SK-N-SH treated with all-trans-retinoic acid at 6 μM for 48 hours (cell line): ENCODE data around the gene SCMH1.

Source experiments
- ATAC-seq: fragments of 200-7000 bp; cut with Tn5 transposase; 3 replicates; pipeline ENCODE4 v1.9.1; 2020; ENCODE audit warnings: mild to moderate bottlenecking, moderate library complexity
- ARNTL ChIP-seq: fragments of 450-650 bp; formaldehyde crosslinking; IDR thresholded peaks from 2 replicates; pipeline ENCODE4 v1.5.0; 2020; ENCODE audit warnings: low read depth, mild to moderate bottlenecking, moderate library complexity, borderline replicate concordance
- BACH2 ChIP-seq: fragments of 250-450 bp; sonication (Bioruptor Pico); IDR thresholded peaks from 2 replicates; pipeline ENCODE4 v1.9.0; 2021; ENCODE audit warnings: mild to moderate bottlenecking, borderline replicate concordance
- CSDC2 ChIP-seq: fragments of 250-450 bp; sonication (Bioruptor Pico); IDR thresholded peaks from 2 replicates; pipeline ENCODE4 v1.5.0; 2020; ENCODE audit warnings: mild to moderate bottlenecking, moderate library complexity
- ESRRG ChIP-seq: fragments of 250-450 bp; sonication (Bioruptor Pico); IDR thresholded peaks from 2 replicates; pipeline ENCODE4 v1.6.1; 2021; ENCODE audit warnings: mild to moderate bottlenecking
- GLIS3 ChIP-seq: fragments of 250-450 bp; sonication (Bioruptor Pico); IDR thresholded peaks from 2 replicates; pipeline ENCODE4 v1.5.0; 2020; ENCODE audit warnings: mild to moderate bottlenecking, moderate library complexity
- ISL1 ChIP-seq: fragments of 250-450 bp; sonication (Bioruptor Pico); IDR thresholded peaks from 2 replicates; pipeline ENCODE4 v2.1.2; 2022; ENCODE audit warnings: mild to moderate bottlenecking, moderate library complexity
- OSR1 ChIP-seq: fragments of 250-450 bp; sonication (Bioruptor Pico); IDR thresholded peaks from 2 replicates; pipeline ENCODE4 v1.8.0; 2022; ENCODE audit warnings: moderate library complexity, mild to moderate bottlenecking, inconsistent platforms
- PPARA ChIP-seq: fragments of 250-450 bp; sonication (Bioruptor Pico); IDR thresholded peaks from 2 replicates; pipeline ENCODE4 v1.5.0; 2020; ENCODE audit warnings: mild to moderate bottlenecking, borderline replicate concordance
- RARB ChIP-seq: fragments of 250-450 bp; sonication (Bioruptor Pico); IDR thresholded peaks from 2 replicates; pipeline ENCODE4 v1.8.0; 2021; ENCODE audit warnings: mild to moderate bottlenecking, moderate library complexity
- SNAI2 ChIP-seq: fragments of 250-450 bp; sonication (Bioruptor Pico); IDR thresholded peaks from 2 replicates; pipeline ENCODE4 v1.5.0; 2020; ENCODE audit warnings: mild to moderate bottlenecking, moderate library complexity
- TCF4 ChIP-seq: fragments of 250-450 bp; sonication (Bioruptor Pico); IDR thresholded peaks from 2 replicates; pipeline ENCODE4 v1.8.0; 2021; ENCODE audit warnings: mild to moderate bottlenecking, moderate library complexity, borderline replicate concordance
- TOX ChIP-seq: fragments of 250-450 bp; sonication (Bioruptor Pico); IDR thresholded peaks from 2 replicates; pipeline ENCODE4 v1.8.0; 2021; ENCODE audit warnings: mild to moderate bottlenecking, moderate library complexity, borderline replicate concordance
- ZC3H10 ChIP-seq: fragments of 250-450 bp; sonication (Bioruptor Pico); IDR thresholded peaks from 2 replicates; pipeline ENCODE4 v1.5.1; 2021; ENCODE audit warnings: mild to moderate bottlenecking, moderate library complexity
- ZFP3 ChIP-seq: fragments of 250-450 bp; sonication (Bioruptor Pico); IDR thresholded peaks from 2 replicates; pipeline ENCODE4 v1.5.0; 2020; ENCODE audit warnings: mild to moderate bottlenecking, moderate library complexity
- ZFP30 ChIP-seq: fragments of 450-650 bp; formaldehyde crosslinking; IDR thresholded peaks from 2 replicates; pipeline ENCODE4 v1.5.0; 2022; ENCODE audit warnings: mild to moderate bottlenecking, moderate library complexity
- ZNF565 ChIP-seq: fragments of 450-650 bp; formaldehyde crosslinking; conservative IDR thresholded peaks from 2 replicates; pipeline ENCODE4 v1.5.0; 2020; ENCODE audit warnings: low read depth, mild to moderate bottlenecking, moderate library complexity
- ZNF70 ChIP-seq: fragments of 450-650 bp; formaldehyde crosslinking; IDR thresholded peaks from 2 replicates; pipeline ENCODE4 v1.5.0; 2020; ENCODE audit warnings: mild to moderate bottlenecking, moderate library complexity
- ZNF8 ChIP-seq: fragments of 450-650 bp; formaldehyde crosslinking; IDR thresholded peaks from 2 replicates; pipeline ENCODE4 v1.5.0; 2020; ENCODE audit warnings: mild to moderate bottlenecking, moderate library complexity
- TF ChIP-seq, protein P1 (sequence below): fragments of 250-450 bp; sonication (Bioruptor Pico); IDR thresholded peaks from 2 replicates; pipeline ENCODE4 v1.5.1; 2020; ENCODE audit warnings: low read depth, mild to moderate bottlenecking, moderate library complexity
- TF ChIP-seq, protein P2 (sequence below): fragments of 250-450 bp; sonication (Bioruptor Pico); IDR thresholded peaks from 2 replicates; pipeline ENCODE4 v1.5.1; 2021; ENCODE audit warnings: mild to moderate bottlenecking, moderate library complexity
- TF ChIP-seq, protein P3 (sequence below): fragments of 250-450 bp; sonication (Bioruptor Pico); IDR thresholded peaks from 2 replicates; pipeline ENCODE4 v1.5.0; 2020; ENCODE audit warnings: mild to moderate bottlenecking, moderate library complexity
- TF ChIP-seq, protein P4 (sequence below): fragments of 250-450 bp; sonication (Bioruptor Pico); IDR thresholded peaks from 2 replicates; pipeline ENCODE4 v1.8.0; 2021; ENCODE audit warnings: low read depth, mild to moderate bottlenecking, moderate library complexity, borderline replicate concordance

Gene SCMH1

DNA sequence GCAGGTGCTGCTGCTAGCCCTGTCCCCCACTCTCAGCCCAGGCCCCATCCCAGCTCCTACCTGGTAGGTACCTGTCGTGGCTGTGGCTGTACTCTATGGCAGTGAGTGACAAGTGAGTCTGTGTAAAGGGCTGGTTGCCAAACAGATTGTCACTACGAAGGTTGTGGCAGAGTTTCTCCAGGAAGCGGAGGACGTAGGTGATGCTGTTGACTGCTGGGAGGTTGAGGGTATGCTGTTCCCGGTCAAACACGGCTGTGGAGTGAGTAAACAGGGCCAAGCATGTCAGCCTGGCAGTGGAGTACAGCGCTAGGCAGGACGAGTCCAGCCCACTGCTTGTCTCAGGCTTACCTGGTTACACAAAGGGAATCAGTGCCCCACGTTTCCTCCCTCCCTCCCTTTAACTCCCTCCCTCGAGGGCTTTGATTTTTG is 195.7 kb downstream of the SCMH1 start (continued):
- no peak for TF ChIP-seq ISL1 (CRISPR knock-in tag)
- TF ChIP-seq RARB (CRISPR knock-in tag), result no peak
- no peak for TF ChIP-seq ZC3H10 (CRISPR knock-in tag)

DNA sequence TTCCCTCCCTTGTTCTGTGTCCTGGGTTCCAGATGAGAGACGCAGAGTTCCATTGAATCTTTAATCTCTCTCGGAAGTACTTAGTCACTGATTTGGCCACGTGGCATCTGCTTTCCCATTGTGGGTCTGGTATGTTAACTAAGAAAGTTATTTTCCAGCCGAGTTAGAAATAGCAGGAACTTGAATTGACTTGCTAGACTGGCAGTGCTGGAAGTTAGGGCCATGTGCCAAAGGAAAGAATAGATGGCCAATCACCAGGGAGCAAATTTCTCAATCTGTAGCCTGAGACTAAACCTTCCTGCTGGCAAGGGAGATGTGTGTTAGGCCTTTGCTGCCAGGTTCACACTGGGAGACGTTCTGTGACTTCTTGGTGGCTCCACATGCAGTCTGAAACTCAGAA is 196.4 kb downstream of the SCMH1 start:
- TF ChIP-seq OSR1 (CRISPR knock-in tag) (no peak), TCF4 (no peak), ZC3H10 (CRISPR knock-in tag) (no peak), PPARA (CRISPR knock-in tag) (no peak), RARB (CRISPR knock-in tag) (no peak), ZFP3 (CRISPR knock-in tag) (no peak)

DNA sequence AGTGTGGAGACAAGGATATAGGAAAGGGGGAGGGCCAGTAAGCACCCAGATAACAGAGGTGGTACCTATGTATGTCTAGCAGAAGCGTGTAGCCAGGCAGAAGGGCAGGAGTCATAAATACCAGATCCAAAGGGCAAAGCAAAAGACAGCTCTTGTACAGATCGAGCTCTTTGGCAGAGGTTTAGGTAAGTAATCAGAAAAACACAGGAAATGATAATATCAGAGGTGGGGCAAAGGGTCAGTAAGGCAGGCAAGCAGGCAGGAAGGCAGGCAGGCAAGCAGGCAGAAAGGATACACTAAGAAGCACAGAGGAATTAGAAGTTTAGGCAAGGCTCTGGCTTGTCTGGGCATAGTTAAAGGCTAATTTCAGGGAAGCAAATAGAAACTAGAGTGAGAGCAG is 197.9 kb downstream of the SCMH1 start:
- TF ChIP-seq, protein P1, sequence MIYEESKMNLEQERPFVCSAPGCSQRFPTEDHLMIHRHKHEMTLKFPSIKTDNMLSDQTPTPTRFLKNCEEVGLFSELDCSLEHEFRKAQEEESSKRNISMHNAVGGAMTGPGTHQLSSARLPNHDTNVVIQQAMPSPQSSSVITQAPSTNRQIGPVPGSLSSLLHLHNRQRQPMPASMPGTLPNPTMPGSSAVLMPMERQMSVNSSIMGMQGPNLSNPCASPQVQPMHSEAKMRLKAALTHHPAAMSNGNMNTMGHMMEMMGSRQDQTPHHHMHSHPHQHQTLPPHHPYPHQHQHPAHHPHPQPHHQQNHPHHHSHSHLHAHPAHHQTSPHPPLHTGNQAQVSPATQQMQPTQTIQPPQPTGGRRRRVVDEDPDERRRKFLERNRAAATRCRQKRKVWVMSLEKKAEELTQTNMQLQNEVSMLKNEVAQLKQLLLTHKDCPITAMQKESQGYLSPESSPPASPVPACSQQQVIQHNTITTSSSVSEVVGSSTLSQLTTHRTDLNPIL (CRISPR knock-in tag), result no peak
- TF ChIP-seq, protein P2, sequence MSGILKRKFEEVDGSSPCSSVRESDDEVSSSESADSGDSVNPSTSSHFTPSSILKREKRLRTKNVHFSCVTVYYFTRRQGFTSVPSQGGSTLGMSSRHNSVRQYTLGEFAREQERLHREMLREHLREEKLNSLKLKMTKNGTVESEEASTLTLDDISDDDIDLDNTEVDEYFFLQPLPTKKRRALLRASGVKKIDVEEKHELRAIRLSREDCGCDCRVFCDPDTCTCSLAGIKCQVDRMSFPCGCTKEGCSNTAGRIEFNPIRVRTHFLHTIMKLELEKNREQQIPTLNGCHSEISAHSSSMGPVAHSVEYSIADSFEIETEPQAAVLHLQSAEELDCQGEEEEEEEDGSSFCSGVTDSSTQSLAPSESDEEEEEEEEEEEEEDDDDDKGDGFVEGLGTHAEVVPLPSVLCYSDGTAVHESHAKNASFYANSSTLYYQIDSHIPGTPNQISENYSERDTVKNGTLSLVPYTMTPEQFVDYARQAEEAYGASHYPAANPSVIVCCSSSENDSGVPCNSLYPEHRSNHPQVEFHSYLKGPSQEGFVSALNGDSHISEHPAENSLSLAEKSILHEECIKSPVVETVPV, result no peak
- TF ChIP-seq SNAI2 (CRISPR knock-in tag), result no peak
- no peak for TF ChIP-seq CSDC2 (CRISPR knock-in tag)
- no peak for TF ChIP-seq TCF4
- no peak for TF ChIP-seq GLIS3 (CRISPR knock-in tag)
- ATAC-seq, result peak; percentile 35

More for the DNA sequence above, 196.4 kb downstream of the SCMH1 start:
- ATAC-seq, result peak; percentile 82

DNA sequence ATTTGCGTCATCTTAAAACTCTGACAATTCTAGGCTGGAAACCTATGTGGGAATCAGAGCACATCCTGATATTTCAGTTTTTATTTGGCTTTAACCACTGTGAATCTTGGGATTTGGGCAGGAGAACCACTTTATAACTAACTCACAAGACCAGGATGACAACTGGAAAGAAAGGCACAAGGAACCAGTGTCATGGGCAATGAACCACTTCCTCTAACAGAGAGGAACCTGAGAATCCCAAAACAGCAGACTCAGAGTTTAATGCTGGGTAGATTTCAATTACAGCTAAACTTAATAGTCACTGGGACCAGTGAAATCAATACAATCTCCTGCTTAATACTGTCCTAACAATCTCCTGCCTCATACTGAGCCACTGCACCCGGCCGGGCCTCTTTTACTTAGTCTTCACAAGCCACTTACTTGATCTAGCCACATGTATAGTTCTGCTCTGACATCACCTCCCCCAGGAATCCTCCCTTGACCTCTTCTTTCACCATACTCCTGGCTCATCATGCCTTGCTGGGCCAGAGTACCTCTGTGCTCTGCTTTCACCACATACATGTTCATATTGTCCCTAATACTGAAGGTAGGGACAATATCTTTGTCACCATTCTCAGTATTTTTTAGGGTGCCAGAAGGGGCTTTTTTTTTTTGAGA is 200.4 kb downstream of the SCMH1 start:
- no peak for ATAC-seq
- no peak for TF ChIP-seq TCF4
- no peak for TF ChIP-seq ZC3H10 (CRISPR knock-in tag)
- TF ChIP-seq, protein P3, sequence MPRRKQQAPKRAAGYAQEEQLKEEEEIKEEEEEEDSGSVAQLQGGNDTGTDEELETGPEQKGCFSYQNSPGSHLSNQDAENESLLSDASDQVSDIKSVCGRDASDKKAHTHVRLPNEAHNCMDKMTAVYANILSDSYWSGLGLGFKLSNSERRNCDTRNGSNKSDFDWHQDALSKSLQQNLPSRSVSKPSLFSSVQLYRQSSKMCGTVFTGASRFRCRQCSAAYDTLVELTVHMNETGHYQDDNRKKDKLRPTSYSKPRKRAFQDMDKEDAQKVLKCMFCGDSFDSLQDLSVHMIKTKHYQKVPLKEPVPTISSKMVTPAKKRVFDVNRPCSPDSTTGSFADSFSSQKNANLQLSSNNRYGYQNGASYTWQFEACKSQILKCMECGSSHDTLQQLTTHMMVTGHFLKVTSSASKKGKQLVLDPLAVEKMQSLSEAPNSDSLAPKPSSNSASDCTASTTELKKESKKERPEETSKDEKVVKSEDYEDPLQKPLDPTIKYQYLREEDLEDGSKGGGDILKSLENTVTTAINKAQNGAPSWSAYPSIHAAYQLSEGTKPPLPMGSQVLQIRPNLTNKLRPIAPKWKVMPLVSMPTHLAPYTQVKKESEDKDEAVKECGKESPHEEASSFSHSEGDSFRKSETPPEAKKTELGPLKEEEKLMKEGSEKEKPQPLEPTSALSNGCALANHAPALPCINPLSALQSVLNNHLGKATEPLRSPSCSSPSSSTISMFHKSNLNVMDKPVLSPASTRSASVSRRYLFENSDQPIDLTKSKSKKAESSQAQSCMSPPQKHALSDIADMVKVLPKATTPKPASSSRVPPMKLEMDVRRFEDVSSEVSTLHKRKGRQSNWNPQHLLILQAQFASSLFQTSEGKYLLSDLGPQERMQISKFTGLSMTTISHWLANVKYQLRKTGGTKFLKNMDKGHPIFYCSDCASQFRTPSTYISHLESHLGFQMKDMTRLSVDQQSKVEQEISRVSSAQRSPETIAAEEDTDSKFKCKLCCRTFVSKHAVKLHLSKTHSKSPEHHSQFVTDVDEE, result no peak
- no peak for TF ChIP-seq ZNF565 (CRISPR knock-in tag)
- TF ChIP-seq ZNF8, result no peak
- no peak for TF ChIP-seq PPARA (CRISPR knock-in tag)
- TF ChIP-seq ZNF70 (CRISPR knock-in tag), result no peak
- TF ChIP-seq ESRRG (CRISPR knock-in tag), result no peak
- no peak for TF ChIP-seq ARNTL (CRISPR knock-in tag)
- no peak for TF ChIP-seq ZFP3 (CRISPR knock-in tag)
- no peak for TF ChIP-seq GLIS3 (CRISPR knock-in tag)

DNA sequence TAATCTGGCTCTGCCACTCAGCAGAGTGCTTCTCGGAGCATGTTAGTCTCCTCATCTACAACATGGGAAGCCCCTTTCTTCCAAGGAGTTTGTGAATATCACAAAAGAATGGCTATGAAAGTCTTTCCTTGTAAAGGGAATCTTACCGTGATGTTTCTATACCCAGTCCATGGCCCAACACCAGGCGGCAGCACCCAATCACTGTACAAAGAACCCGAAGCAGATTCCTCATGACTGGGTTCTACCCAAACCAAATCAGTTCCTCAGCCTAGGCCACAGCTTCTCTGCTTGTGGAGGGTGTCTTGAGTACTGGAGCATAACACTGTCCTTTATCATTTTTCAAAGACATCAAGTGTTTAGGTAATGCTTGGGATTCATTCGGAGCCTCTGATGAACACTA is 204.0 kb downstream of the SCMH1 start:
- no peak for ATAC-seq
- TF ChIP-seq, protein P1 (CRISPR knock-in tag), result no peak
- TF ChIP-seq ISL1 (CRISPR knock-in tag), result no peak
- no peak for TF ChIP-seq TOX (CRISPR knock-in tag)
- TF ChIP-seq BACH2 (CRISPR knock-in tag), result no peak
- TF ChIP-seq ZFP3 (CRISPR knock-in tag), result no peak
- TF ChIP-seq, protein P3, result no peak
- no peak for TF ChIP-seq ZFP30 (CRISPR knock-in tag)
- TF ChIP-seq, protein P4, sequence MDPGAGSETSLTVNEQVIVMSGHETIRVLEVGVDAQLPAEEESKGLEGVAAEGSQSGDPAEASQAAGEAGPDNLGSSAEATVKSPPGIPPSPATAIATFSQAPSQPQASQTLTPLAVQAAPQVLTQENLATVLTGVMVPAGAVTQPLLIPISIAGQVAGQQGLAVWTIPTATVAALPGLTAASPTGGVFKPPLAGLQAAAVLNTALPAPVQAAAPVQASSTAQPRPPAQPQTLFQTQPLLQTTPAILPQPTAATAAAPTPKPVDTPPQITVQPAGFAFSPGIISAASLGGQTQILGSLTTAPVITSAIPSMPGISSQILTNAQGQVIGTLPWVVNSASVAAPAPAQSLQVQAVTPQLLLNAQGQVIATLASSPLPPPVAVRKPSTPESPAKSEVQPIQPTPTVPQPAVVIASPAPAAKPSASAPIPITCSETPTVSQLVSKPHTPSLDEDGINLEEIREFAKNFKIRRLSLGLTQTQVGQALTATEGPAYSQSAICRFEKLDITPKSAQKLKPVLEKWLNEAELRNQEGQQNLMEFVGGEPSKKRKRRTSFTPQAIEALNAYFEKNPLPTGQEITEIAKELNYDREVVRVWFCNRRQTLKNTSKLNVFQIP (CRISPR knock-in tag), result no peak
- TF ChIP-seq ARNTL (CRISPR knock-in tag), result no peak
- no peak for TF ChIP-seq ESRRG (CRISPR knock-in tag)
- no peak for TF ChIP-seq CSDC2 (CRISPR knock-in tag)
- TF ChIP-seq ZNF8, result no peak
- TF ChIP-seq GLIS3 (CRISPR knock-in tag), result no peak
- TF ChIP-seq SNAI2 (CRISPR knock-in tag), result no peak
- TF ChIP-seq ZNF70 (CRISPR knock-in tag), result no peak
- TF ChIP-seq ZNF565 (CRISPR knock-in tag), result no peak
- no peak for TF ChIP-seq RARB (CRISPR knock-in tag)
